ENCODE results near the gene MTCL1.

The MTCL1 gene

GRCh38 chr18:8688216-8688800, 17.0 kb upstream of the MTCL1 start:
- DNase-seq (ENCODE audit: low read depth) = no peak

GRCh38 chr18:8688816-8689215, 16.5 kb upstream of the MTCL1 start:
- DNase-seq (ENCODE audit: low read depth) = no peak

- DNase-seq (ENCODE audit: low read depth) = no peak
These were observed 15.8 kb upstream of the MTCL1 start for GRCh38 chr18:8689517-8689916.

DNA sequence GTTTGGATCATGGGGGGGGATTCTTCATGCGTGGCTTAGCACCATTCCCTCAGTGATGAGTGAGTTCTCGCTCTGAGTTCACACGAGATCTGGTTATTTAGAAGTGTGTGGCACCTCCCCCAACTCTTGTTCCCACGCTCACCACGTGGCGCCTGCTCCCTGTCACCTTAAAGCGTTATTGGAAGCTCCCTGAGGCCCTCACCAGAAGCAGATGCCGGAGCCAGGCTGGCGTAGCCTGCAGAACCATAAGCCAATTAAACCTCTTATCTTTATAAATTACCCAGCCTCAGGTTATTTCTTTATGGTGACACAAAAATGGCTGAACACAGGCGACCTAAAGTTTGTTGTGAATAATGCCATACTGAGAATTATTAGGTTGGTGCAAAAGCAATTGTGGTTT, 10.5 kb upstream of the MTCL1 start:
- DNase-seq (ENCODE audit: low read depth) = no peak

DNA sequence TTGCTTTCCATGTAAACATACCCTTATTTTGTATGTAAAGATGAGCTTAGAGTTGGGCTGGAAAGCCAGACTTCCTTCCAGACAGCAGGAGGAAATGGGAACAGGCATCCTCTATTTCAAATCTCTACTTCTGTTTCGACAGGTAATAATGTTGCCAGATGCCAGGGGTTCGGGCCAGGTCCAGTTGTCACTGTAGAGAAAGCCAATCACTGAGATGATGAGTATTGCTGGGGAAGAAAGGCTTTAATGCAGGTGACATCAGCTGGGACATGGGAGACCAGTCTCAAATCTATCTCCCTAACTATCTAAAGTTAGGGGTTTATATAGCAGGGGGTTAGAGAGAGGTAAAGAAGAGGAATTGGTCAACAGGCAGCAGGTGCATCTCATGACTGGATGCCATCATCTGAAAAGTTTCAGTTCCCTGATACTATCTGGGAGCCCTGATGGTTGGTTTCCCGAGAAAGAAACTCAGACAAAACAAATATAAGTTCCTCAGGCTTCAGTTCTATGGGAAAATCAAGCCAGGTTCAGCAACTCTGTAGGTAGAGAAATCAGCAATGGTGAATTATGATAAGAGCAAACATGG, 9.3 kb upstream of the MTCL1 start:
- no peak for DNase-seq (ENCODE audit: low read depth)

- DNase-seq (ENCODE audit: low read depth) = peak; percentile 84
These were observed 8.6 kb upstream of the MTCL1 start for GRCh38 chr18:8696749-8697211.

- no peak for DNase-seq (ENCODE audit: low read depth)
These were observed 6.2 kb upstream of the MTCL1 start for GRCh38 chr18:8699126-8699525.

DNA sequence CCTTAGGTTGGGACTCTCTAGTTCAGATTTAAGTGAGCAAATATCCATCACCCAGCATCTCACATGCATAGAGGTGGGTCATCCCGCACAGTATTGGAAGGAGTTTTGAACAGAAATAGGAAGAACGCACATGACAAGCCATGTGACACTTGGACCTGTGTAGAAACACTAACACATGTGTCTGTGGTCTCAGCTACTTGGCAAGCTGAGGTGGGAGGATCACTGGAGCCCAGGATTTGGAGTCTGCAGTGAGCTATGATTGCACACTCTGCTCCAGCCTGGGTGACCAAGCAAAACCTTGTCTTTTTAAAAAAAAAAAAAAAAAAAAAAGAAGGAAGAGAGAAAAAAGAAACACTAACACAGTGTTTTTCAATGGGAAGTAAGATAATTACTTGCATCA, 5.4 kb upstream of the MTCL1 start:
- DNase-seq (ENCODE audit: low read depth) = no peak

DNA sequence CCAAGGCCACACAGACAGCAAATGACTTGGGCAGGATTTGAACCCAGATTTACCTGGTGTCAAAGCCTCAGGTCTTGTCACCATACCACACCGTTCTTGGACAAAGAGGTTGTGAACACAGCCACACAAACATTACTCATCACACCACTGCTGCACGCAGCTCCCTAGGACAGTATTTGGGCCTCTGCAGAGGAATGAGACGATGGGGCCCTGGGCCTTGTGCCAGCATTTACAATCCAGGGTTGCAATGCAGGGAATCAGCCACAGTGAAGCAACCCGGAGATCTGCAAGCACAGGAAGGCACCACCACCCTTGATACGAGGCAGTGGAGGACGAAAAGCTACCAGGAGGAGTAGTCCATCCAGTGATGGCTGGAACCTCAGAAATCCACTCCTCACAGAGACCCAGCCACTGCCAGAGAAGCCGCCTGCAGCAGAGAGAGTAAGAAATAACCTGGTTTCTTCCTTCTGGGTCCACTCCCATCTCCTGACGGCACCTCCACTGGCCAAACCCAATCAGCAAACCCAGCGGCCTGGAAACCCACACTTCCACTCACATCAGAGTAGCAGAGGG, 3.7 kb upstream of the MTCL1 start:
- no peak for DNase-seq (ENCODE audit: low read depth)

DNA sequence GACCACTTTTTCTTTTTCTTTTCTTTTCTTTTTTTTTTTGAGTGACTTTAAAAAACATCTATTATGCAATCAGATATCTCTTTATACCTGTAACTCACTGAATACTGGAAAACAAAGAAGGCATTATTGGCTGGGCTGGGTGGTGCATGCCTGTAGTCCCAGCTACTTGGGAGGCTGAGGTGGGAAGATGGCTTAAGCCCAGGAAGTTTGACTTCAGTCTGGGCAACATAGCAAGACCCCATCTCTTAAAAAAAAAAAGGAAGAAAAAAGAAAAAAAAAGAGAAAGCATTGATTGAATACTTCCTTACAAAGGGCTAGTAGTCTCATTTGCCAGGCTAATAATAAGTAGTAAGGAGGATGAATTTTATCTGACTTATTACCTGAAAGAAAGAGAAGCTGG, 2.7 kb upstream of the MTCL1 start:
- DNase-seq (ENCODE audit: low read depth) = no peak

DNA sequence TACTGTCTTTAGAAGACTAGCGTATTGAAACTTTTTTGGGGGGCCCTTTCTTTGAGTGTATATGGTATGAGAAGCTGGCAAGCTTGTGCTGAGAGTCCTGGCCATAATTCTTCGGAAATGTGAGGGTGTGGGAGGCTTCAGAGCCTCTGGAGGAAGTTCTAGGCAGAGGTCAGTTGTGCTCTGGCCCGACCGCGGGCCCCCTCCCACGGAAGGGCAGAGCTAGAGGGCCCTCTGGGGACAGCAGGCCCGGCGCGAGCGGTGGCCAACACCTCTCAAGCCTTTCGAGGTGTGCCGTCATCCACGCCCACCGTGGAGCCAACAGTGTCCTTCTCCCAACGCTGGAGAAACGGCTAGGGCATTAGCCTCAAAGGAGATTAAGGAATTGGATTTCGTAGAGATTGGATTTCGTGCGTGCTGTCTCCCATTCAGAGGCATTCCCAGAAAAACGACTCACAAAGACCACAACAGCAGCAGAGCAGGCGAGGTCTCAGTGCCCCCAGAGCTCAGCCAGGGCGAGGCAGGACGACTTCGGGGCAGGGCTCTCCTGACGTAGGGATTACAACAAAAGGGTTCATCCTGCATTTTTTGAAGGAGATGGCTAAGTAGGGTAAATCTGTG, 2.2 kb upstream of the MTCL1 start:
- DNase-seq (ENCODE audit: low read depth) = no peak

GRCh38 chr18:8703781-8704301, 1.5 kb upstream of the MTCL1 start:
- no peak for DNase-seq (ENCODE audit: low read depth)

- DNase-seq (ENCODE audit: low read depth) = peak; percentile 78
These were observed 757 bp upstream of the MTCL1 start for GRCh38 chr18:8704361-8705237.

DNA sequence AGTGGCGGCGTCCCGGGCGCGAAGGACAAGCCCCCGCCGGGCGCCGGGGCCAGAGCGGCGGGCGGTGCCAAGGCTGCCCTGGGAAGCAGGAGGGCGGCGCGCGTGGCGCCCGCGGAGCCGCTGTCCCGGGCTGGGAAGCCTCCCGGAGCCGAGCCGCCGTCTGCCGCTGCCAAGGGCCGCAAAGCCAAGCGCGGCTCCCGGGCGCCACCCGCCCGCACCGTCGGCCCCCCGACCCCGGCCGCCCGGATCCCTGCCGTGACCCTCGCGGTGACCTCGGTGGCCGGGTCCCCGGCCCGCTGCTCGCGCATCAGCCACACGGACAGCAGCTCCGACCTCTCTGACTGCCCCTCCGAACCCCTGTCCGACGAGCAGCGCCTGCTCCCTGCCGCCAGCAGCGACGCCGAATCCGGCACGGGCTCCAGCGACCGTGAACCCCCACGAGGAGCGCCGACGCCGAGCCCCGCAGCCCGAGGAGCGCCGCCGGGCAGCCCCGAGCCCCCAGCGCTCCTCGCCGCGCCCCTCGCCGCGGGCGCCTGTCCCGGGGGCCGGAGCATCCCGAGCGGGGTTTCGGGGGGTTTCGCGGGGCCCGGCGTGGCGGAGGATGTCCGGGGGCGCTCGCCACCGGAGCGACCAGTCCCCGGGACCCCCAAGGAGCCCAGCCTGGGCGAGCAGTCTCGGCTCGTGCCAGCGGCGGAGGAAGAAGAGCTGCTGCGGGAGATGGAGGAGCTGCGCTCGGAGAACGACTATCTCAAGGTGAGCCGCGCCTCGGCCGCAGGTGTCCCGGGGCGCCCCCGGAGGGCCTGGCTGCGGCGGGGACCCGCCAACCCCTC, 820 bp downstream of the MTCL1 start:
- DNase-seq (ENCODE audit: low read depth) = no peak

- no peak for DNase-seq (ENCODE audit: low read depth)
These were observed 1.6 kb downstream of the MTCL1 start for GRCh38 chr18:8706791-8707555.

GRCh38 chr18:8707556-8708300, 2.4 kb downstream of the MTCL1 start:
- no peak for DNase-seq (ENCODE audit: low read depth)

DNA sequence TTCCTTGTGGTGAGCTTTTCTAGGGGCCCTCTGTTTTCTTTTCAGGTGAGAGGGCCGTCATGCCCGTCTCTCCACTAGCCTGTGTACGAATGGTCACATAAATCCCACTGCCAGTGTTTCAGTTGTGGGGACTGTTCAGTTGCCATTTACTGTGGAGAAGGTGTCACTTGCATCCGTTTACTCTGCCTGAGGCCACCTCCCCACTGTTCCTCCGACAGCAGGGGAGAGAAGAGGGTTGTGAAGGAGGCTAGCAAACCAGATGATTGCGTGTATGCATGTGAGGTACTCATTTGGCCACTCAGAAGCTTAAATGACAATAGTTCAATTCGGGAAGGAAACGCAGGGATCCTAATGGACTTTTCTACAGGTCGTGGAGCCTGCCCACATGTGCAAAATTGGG, 3.3 kb downstream of the MTCL1 start:
- DNase-seq (ENCODE audit: low read depth) = no peak

DNA sequence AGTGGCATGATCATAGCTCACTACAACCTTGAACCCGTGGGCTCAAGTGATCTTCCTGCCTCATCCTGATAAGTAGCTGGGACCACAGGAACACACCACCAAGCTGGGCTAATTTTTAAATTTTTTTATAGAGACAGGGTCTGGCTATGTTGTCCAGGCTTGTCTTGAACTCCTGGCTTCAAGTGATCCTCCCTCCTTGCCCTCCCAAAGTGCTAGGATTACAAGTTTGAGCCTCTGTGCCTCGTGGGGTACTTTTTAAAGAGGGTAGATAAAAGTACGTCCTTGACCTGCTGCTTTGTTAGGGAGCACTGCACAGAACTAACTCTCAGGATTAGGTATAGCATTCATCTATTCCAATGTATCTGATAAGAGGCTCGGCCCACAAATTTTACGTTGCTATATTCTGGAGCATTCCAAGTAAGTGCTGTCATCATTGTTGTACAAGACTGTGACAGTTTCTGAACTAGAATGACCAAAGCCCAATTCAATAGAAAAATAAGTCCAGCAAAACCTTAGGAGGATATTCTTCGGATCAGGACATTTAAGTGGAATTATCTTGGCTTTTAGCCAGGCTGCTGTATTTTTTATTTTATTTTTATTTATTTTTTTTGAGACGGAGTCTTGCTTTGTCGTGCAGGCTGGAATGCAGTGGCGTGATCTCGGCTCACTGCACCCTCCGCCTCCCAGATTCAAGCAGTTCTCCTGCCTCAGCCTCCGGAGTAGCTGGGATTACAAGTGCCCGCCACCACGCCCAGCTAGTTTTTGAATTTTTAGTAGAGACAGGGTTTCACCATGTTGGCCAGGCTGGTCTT, 4.1 kb downstream of the MTCL1 start:
- no peak for DNase-seq (ENCODE audit: low read depth)

DNA sequence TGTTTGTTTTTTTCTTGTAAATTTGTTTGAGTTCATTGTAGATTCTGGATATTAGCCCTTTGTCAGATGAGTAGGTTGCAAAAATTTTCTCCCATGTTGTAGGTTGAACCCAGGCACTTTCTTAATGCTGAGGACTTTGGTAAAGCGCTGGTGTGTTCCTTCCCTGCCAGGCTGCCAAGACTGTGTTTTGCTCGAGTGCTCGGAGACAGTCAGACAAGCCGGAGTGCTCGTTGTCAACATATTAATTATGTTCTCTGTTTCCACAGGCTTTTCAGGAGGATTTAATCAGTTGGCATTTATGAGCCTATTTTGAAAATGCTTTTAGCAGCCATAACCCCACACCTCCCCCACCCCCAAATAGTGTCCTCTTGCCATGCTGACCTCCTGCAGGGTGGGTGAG, 6.4 kb downstream of the MTCL1 start:
- DNase-seq (ENCODE audit: low read depth) = no peak
